ENCODE data around the gene ARAP1. TPM values are rescaled to one million over a fixed set of nuclear protein-coding genes. Genes with fewer than 3 reads are reported as not detected.
A peak's percentile ranks its signal among the peaks of the same experiment; 100 is the strongest.

Gene ARAP1
- total RNA-seq, 1 donor: 95.2 TPM

DNA sequence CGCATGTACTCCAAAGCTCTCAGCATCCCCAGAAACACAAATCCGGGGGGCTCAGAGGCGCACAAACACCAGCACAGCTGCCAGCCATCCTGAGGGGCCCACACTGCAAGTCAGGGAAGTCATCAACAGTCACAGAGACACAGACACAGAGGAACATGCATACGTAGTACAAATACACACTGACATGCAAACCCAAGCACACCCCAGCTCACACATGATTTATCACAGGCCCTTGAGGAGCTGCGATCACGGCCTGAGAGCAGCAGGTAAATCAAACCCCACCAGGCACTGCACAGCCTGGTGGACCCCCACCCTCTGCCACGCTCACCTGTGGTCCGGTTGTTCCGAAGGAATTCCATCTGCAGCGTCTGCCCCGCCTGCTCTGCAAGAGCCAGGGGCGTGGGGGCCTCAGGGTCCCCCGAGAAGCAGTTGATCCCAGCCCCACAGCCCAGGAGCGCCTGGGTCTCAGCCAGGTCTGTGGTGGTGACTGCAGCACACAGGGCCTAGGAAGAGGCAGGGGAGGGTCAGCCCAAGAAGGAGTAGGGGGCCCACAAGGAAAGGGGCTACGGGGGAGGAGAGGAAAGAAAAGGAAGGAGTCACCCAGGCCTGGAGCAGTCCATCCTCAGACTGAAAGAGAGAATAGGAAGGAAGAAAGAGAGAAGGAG is 49.5 kb downstream of the ARAP1 start:
- H3K36me3 ChIP-seq (ENCODE audit: insufficient read depth, low read length): peaks cover 39% of the 10 kb centered on the region
- H3K4me1 ChIP-seq (ENCODE audit: insufficient read depth, low read length): peaks cover 14% of the 10 kb centered on the region
- no peaks in the 10 kb centered on the region for H3K9me3 ChIP-seq (ENCODE audit: low read depth, low read length)
- TF ChIP-seq, protein P1, sequence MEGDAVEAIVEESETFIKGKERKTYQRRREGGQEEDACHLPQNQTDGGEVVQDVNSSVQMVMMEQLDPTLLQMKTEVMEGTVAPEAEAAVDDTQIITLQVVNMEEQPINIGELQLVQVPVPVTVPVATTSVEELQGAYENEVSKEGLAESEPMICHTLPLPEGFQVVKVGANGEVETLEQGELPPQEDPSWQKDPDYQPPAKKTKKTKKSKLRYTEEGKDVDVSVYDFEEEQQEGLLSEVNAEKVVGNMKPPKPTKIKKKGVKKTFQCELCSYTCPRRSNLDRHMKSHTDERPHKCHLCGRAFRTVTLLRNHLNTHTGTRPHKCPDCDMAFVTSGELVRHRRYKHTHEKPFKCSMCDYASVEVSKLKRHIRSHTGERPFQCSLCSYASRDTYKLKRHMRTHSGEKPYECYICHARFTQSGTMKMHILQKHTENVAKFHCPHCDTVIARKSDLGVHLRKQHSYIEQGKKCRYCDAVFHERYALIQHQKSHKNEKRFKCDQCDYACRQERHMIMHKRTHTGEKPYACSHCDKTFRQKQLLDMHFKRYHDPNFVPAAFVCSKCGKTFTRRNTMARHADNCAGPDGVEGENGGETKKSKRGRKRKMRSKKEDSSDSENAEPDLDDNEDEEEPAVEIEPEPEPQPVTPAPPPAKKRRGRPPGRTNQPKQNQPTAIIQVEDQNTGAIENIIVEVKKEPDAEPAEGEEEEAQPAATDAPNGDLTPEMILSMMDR (IDR thresholded peaks at IDR 0.05; ENCODE audit: extremely low read depth, low read depth, low read length): no peak
- no peaks in the 10 kb centered on the region for H3K27me3 ChIP-seq (ENCODE audit: insufficient read depth, low read length)
- no peak overlapping the region for H2AFZ ChIP-seq (ENCODE audit: low read length)
- DNase-seq (ENCODE audit: insufficient read length, low spot score, missing footprints): no peak
- H3K27ac ChIP-seq (ENCODE audit: low read depth, low read length): no peak overlapping the region
- H3K79me2 ChIP-seq (ENCODE audit: insufficient read depth, low read length): no peaks in the 10 kb centered on the region
- H3K4me3 ChIP-seq (ENCODE audit: insufficient read depth, low read length): no peak overlapping the region
- H3K4me2 ChIP-seq (ENCODE audit: insufficient read depth, low read length): no peak overlapping the region
- H4K20me1 ChIP-seq (ENCODE audit: insufficient read depth, low read length): peaks cover 46% of the 10 kb centered on the region

DNA sequence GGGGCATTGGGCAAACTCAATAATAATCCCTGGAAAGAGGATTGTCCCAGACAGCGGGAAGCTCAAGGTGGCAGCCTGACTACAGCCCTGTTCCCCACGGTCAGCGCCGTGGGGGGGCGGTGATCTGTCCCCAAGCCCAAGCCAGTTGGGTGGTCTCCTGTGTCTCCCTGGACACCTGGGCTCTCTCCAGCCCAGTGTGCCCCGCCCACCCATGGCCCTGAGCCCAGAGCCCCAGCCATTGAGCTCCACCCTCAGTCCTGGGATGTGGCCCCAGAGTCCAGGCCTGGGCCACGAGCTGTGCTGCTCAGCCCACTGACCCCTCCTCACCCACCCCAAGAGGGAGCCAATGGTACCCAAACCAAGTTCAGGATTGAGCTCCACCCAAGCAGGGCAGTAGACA is 50.1 kb downstream of the ARAP1 start:
- no peak for DNase-seq (ENCODE audit: insufficient read length, low spot score, missing footprints)
- Histone ChIP-seq H3K36me3 (ENCODE audit: insufficient read depth, low read length) (peaks cover 41% of the 10 kb centered on the region), H3K79me2 (ENCODE audit: insufficient read depth, low read length) (no peaks in the 10 kb centered on the region), H4K20me1 (ENCODE audit: insufficient read depth, low read length) (peaks cover 40% of the 10 kb centered on the region), H3K27me3 (ENCODE audit: insufficient read depth, low read length) (no peaks in the 10 kb centered on the region), H3K9me3 (ENCODE audit: low read depth, low read length) (no peaks in the 10 kb centered on the region), H3K4me1 (ENCODE audit: insufficient read depth, low read length) (peaks cover 14% of the 10 kb centered on the region), H3K4me3 (ENCODE audit: insufficient read depth, low read length) (no peak overlapping the region), H3K27ac (ENCODE audit: low read depth, low read length) (no peak overlapping the region), H3K4me2 (ENCODE audit: insufficient read depth, low read length) (no peak overlapping the region), H2AFZ (ENCODE audit: low read length) (no peak overlapping the region)
- TF ChIP-seq, protein P1 (IDR thresholded peaks at IDR 0.05; ENCODE audit: extremely low read depth, low read depth, low read length): no peak

DNA sequence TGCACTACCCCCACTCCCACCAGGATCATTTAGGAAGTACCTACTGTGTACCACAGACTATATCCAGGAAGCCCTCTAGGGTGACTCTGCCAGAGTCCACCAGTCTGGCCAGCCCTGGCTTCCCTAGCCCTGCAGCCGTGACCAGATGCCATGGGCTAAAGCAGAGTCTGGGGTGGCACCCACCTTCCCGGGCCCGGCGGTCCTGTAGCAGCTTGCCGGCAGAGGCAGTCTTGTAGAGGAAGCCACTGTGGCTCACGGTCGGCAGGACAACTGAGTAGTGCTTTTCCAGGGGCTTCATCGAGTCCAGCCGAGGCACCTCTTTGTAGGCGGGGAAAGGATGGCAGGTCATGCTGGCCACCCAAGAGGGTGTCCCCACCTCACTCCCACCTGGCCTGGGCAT is 50.7 kb downstream of the ARAP1 start:
- H3K27me3 ChIP-seq (ENCODE audit: insufficient read depth, low read length): no peaks in the 10 kb centered on the region
- no peak overlapping the region for H2AFZ ChIP-seq (ENCODE audit: low read length)
- H3K4me2 ChIP-seq (ENCODE audit: insufficient read depth, low read length): no peak overlapping the region
- no peak overlapping the region for H3K4me3 ChIP-seq (ENCODE audit: insufficient read depth, low read length)
- TF ChIP-seq, protein P1 (IDR thresholded peaks at IDR 0.05; ENCODE audit: extremely low read depth, low read depth, low read length): no peak
- H3K36me3 ChIP-seq (ENCODE audit: insufficient read depth, low read length): peaks cover 43% of the 10 kb centered on the region
- no peak overlapping the region for H3K27ac ChIP-seq (ENCODE audit: low read depth, low read length)
- H3K79me2 ChIP-seq (ENCODE audit: insufficient read depth, low read length): no peaks in the 10 kb centered on the region
- no peaks in the 10 kb centered on the region for H3K9me3 ChIP-seq (ENCODE audit: low read depth, low read length)
- no peak for DNase-seq (ENCODE audit: insufficient read length, low spot score, missing footprints)
- peaks cover 35% of the 10 kb centered on the region for H4K20me1 ChIP-seq (ENCODE audit: insufficient read depth, low read length)
- H3K4me1 ChIP-seq (ENCODE audit: insufficient read depth, low read length): peaks cover 14% of the 10 kb centered on the region

DNA sequence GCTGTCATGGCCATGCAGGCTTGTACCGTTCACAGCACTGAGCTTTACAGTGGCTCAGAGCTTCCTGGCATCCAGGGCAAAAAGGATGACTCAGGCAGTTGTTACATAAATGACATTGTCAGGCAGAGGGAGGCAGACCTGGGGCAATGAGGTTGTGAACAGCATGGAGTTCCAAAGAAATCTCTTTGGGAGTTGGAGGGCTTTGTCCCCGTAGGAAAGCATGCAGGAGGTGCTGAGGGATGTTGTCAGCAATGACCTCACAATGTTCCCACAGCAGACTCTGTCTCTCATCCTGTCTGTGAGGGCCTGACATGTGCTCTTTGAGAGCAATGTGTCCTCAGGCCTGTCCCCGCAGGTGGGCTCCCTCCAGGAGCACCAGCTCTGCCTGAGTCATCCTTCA is 52.1 kb downstream of the ARAP1 start:
- Histone ChIP-seq H2AFZ (ENCODE audit: low read length) (no peak overlapping the region), H3K27me3 (ENCODE audit: insufficient read depth, low read length) (no peaks in the 10 kb centered on the region), H3K79me2 (ENCODE audit: insufficient read depth, low read length) (no peaks in the 10 kb centered on the region), H3K4me1 (ENCODE audit: insufficient read depth, low read length) (peaks cover 14% of the 10 kb centered on the region), H3K4me2 (ENCODE audit: insufficient read depth, low read length) (no peak overlapping the region), H3K4me3 (ENCODE audit: insufficient read depth, low read length) (no peak overlapping the region), H3K27ac (ENCODE audit: low read depth, low read length) (peak overlapping the region; percentile 35), H3K9me3 (ENCODE audit: low read depth, low read length) (no peaks in the 10 kb centered on the region), H4K20me1 (ENCODE audit: insufficient read depth, low read length) (peaks cover 34% of the 10 kb centered on the region), H3K36me3 (ENCODE audit: insufficient read depth, low read length) (peaks cover 56% of the 10 kb centered on the region)
- TF ChIP-seq, protein P1 (IDR thresholded peaks at IDR 0.05; ENCODE audit: extremely low read depth, low read depth, low read length): no peak
- peak; percentile 98 for DNase-seq (ENCODE audit: insufficient read length, low spot score, missing footprints)

All from osteoblast (primary cell).